NB4 (cell line): ENCODE results near the gene KCNJ10.

ENCODE experiments used
- POLR2A ChIP-seq: IDR thresholded peaks from 2 replicates; pipeline ENCODE4 v1.6.1; 2011; ENCODE audit warnings: mild to moderate bottlenecking; ENCODE audit not compliant: insufficient read length; ENCODE audit errors: extremely low read depth
- TF ChIP-seq, protein P1 (sequence below): IDR thresholded peaks from one replicate; pipeline ENCODE4 v1.5.1; 2012; ENCODE audit warnings: low read depth, low read length

DNA sequence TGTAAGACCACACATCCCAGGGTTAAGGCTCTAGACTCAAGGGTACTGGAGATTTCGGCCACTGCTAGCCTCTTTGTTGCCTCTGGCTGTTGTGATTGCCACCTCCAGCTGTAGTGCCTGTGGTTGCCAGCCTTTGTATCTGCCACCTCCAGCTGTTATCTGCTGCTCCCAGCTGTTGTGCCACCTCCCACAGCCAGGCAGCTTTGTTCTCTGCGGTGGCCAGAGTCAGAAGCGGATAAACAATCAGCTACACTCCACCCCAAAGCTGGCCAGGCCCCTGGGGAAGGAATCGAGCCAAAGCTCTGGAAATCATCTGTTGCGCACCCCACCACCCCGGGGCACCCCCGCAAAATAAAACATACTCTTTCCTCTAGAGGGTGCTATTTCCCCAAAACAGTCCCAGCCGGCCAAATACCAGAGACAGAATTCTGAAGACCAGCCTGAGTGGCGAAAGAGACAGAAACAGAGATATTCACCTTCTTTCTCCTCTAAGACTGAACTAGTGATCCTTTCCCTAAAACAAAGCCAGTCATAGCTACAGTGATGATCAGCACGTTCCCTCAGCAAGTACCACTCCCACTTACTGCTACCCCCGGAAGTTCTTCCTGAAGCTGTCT is 23.4 kb downstream of the KCNJ10 start:
- TF ChIP-seq, protein P1, sequence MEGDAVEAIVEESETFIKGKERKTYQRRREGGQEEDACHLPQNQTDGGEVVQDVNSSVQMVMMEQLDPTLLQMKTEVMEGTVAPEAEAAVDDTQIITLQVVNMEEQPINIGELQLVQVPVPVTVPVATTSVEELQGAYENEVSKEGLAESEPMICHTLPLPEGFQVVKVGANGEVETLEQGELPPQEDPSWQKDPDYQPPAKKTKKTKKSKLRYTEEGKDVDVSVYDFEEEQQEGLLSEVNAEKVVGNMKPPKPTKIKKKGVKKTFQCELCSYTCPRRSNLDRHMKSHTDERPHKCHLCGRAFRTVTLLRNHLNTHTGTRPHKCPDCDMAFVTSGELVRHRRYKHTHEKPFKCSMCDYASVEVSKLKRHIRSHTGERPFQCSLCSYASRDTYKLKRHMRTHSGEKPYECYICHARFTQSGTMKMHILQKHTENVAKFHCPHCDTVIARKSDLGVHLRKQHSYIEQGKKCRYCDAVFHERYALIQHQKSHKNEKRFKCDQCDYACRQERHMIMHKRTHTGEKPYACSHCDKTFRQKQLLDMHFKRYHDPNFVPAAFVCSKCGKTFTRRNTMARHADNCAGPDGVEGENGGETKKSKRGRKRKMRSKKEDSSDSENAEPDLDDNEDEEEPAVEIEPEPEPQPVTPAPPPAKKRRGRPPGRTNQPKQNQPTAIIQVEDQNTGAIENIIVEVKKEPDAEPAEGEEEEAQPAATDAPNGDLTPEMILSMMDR, result peak; percentile 33
- no peak for TF ChIP-seq POLR2A
